Pons (tissue), 1 donor: ENCODE results near the gene DUT.

Experiments used
- DNase-seq: peaks from one replicate; pipeline ENCODE4 v3.0.0-alpha.2; 2016; ENCODE audit warnings: low spot score

DUT gene

GRCh38 chr15:48371550-48371949, 40.3 kb downstream of the DUT start:
- DNase-seq: no peak

DNA sequence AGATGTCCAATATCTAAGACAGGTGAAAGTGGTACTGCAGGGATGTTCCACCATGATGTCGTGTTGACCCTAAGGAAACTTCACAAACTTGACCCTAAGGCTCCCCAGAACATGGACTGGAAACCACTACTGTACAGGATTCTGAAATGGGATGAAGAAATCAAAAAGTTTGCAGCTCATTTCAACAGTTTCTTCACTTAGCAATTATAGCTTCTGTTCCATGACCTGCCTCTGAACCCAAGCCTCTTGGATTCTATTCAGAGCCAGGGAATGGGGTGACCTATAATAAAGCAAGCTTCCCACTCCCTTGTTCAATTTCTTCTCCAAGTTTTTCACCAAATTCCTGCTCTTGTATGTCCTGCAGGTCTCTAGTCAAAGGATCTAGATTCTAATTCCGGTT, 40.7 kb downstream of the DUT start:
- no peak for DNase-seq

- no peak for DNase-seq
Measured at GRCh38 chr15:48373821-48374451, 42.7 kb downstream of the DUT start.

DNA sequence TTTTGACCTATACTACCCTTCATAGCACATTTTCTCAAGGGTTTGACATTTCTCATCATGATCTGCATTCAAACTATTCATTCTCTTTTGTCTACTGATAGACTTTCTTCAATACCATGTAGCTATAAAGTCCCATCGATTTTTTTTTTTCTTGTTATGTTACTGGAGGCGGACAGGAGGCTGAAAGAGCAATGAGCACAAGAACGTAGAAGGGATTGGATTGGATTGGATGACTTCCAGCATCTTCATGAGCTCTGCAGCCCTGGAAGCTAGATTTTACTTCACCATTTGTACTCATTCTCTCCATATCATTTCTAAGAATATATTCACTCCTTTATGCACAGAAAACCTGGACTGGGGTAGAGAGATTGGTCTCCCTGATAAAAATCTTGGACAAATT, 43.2 kb downstream of the DUT start:
- no peak for DNase-seq

GRCh38 chr15:48375767-48376166, 44.5 kb downstream of the DUT start:
- no peak for DNase-seq

DNA sequence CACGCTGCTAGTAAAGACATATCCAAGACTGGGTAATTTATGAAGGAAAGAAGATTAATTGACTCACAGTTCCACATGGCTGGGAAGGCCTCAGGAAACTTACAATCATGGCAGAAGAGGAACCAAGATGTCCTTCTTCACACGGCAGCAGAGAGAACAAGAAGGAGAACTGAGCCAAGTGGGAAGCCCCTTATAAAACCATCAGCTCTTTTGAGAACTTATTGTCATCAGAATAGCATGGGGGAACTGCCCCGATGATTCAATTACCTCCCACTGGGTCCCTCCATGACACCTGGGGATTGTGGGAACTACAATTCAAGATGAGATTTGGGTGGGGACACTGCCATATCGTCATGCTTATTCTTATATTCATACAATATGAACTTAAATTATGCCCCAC, 49.0 kb downstream of the DUT start:
- no peak for DNase-seq

DNA sequence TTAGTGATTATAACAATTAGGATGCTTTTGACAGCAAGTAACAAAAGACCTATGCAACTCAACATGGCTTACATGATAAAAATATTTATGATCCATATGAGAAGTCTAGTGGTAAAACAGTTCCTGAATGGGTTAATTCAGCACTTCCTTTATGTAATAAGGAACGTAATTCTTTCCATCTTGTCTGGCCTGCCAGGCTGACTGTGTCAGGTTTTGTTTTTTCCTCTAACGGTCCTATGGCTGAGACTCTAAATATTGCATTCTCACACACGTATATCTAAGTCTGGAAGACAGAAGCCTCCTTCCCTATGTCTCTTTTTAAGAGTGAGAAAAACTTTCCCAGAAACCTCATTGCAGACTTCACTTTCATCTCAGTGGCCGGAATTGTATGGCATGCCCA, 50.6 kb downstream of the DUT start:
- no peak for DNase-seq

GRCh38 chr15:48383031-48383430, 51.8 kb downstream of the DUT start:
- no peak for DNase-seq

DNA sequence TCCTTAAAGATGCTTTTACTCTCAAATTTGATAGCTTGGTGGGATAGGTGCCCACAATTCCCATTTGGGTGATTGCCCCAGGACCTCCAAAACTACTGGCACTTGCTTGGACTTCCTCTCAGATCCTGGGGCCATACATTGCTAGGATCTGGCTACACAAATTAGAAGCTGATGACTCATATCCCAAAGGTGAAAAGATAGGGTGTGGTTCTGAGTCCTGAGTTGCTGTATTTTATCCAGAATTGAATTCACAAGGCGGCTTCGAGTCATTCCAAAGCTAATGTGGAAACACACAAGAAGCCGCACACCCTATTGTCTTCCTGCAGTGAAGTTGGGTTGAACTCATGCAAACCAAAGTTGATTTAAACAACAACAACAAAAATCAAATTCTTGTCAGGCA, 53.4 kb downstream of the DUT start:
- no peak for DNase-seq

- DNase-seq: no peak
Measured at GRCh38 chr15:48385031-48385830, 54.0 kb downstream of the DUT start.

DNA sequence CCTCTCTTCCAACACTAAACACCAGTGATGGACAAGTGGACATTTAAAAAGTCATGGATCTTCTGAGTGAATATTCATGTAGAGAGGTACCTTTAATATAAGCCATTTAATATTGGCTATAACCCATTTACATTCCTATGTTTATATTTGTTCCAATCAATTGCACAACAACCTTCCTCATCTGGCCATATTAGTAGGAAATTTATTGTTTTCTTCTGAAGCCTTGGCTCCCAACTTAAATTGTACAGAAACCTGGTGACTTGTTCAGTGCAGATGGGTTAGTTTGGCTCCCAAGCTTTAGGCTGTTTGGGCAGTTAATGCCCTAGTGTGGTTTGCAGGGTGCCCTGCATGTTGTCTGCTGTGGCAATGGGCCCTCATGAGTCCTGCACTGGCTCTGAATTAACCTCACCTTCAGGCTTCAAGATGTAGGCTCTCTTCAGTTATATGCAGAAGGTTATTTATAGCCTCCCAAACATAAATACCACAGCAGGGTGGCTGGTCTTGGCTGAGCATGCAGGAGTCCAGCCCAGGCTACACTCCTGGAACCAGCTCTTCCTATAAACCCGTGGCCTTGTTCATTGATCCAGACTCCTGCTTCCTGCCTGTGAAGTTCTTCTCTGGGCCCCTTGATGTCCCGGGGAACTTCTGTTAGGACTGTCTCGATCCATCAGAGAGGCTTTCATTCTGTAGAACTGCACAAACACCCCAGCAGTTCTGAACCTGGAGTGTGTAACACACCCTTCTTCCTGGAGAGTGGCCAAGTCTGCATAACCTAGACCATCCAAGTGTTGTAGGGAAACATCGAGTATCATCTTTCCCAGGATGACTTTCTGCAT, 57.0 kb downstream of the DUT start:
- no peak for DNase-seq

- DNase-seq: no peak
Measured at GRCh38 chr15:48388910-48389309, 57.7 kb downstream of the DUT start.

GRCh38 chr15:48389691-48390143, 58.5 kb downstream of the DUT start:
- no peak for DNase-seq

DNA sequence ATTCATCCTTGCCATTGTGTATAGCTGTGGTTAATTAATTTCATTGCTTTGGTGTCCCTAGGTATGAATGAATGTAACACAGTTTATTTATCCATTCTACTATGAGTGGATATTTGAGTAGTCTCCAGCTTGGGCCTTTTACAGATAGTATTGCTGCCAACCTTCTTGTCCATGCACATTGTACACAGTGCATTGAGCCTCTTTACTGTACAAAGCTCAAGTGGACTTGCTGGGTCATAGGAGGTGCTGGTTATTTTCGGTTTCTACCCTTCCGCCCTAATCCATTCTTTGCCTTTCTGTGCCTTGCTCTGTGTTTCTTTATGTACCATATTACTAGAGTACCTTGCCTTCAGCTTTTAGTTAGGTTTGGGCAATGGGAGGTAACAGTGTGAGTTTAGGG, 60.7 kb downstream of the DUT start:
- no peak for DNase-seq

- DNase-seq: peak; percentile 72
Measured at GRCh38 chr15:48392356-48392755, 61.1 kb downstream of the DUT start.
